ENCODE data around the gene USP20. TPM values are rescaled to one million over a fixed set of nuclear protein-coding genes. Genes with fewer than 3 reads are reported as not detected.

USP20 gene
- total and polyA plus RNA-seq, 4 donors = 8.2 to 19.8 (median 10.3) TPM

GRCh38 chr9:129880654-129881546, 45.6 kb downstream of the USP20 start (continued):
- TF ChIP-seq RAD21 (IDR thresholded peaks at IDR 0.05) (no peak), SP1 (IDR thresholded peaks at IDR 0.05) (no peak)

GRCh38 chr9:129881547-129882324, 46.5 kb downstream of the USP20 start:
- DNase-seq (ENCODE audit: low spot score) = no peak
- 91% methylated on average over 19 of the region's 19 CpGs for WGBS
- Histone ChIP-seq H3K27me3 (ENCODE audit: control insufficient read depth in 4 of 4, insufficient read depth in 4 of 4, low read length in 3 of 4) (no peaks in the 10 kb centered on the region), H3K9ac (ENCODE audit: low read depth in 1 of 2, low read length in 2 of 2) (no peak overlapping the region), H3K9me3 (ENCODE audit: control insufficient read depth in 4 of 4, low read length in 3 of 4) (no peaks in the 10 kb centered on the region), H3K27ac (ENCODE audit: low read depth in 1 of 2, low read length in 2 of 2) (no peak overlapping the region), H3K4me3 (ENCODE audit: low read depth in 1 of 3, low read length in 3 of 3) (no peak overlapping the region), H3K36me3 (ENCODE audit: control insufficient read depth in 4 of 4, insufficient read depth in 3 of 4, low read depth in 1 of 4, low read length in 3 of 4) (peaks cover 0 to 32% (median 6%) of the 10 kb centered on the region in 4 donors), H3K4me1 (ENCODE audit: control insufficient read depth in 4 of 4, insufficient read depth in 4 of 4, low read length in 3 of 4) (peaks cover 5 to 29% (median 19%) of the 10 kb centered on the region in 4 donors)
- TF ChIP-seq REST (IDR thresholded peaks at IDR 0.05) (no peak), RAD21 (IDR thresholded peaks at IDR 0.05) (no peak), MAX (IDR thresholded peaks at IDR 0.05) (no peak), HNF4A (conservative IDR thresholded peaks at IDR 0.05) (no peak), FOXA2 (IDR thresholded peaks at IDR 0.05) (no peak), ATF3 (IDR thresholded peaks at IDR 0.05) (no peak), SP1 (IDR thresholded peaks at IDR 0.05) (no peak), CTCF (IDR thresholded peaks at IDR 0.05; ENCODE audit: low read depth, low read length, missing input control) (no peak), ZBTB33 (IDR thresholded peaks at IDR 0.05) (no peak), HNF4G (IDR thresholded peaks at IDR 0.05) (no peak), RXRA (IDR thresholded peaks at IDR 0.05) (no peak), EGR1 (IDR thresholded peaks at IDR 0.05; ENCODE audit: low read depth in 2 of 2) (no peak), FOXA1 (IDR thresholded peaks at IDR 0.05) (no peak), NR2F2 (IDR thresholded peaks at IDR 0.05) (no peak), TAF1 (conservative IDR thresholded peaks at IDR 0.05) (no peak)
